Adrenal gland (tissue), 12 donors: ENCODE results near the gene ATF3. TPM values are rescaled to one million over a fixed set of nuclear protein-coding genes. Genes with fewer than 3 reads are reported as not detected.

Experiments used
- DNase-seq, 7 donors: peaks; one replicate each; pipeline ENCODE4 v3.0.0-alpha.2; 2019 to 2020
- H3K27ac ChIP-seq, 5 donors: fragments of 200-600 bp; sonication (generic) in 4 of 5; 1 replicate in 3 of 5; 2 replicates in 2 of 5; pipeline versions ENCODE4 v1.5.1 to v1.8.0; 2016 to 2020; ENCODE audit warnings: mild to moderate bottlenecking in 1 of 5
- H3K27me3 ChIP-seq: fragments of 200-600 bp; 2 replicates; pipeline ENCODE4 v1.8.0; 2021
- H3K36me3 ChIP-seq, 2 donors: fragments of 200-600 bp; replicated peaks in 1 of 2; 1 replicate in 1 of 2; 2 replicates in 1 of 2; pipeline versions ENCODE4 v1.5.1 to v1.8.0; 2018 to 2022
- H3K4me1 ChIP-seq, 2 donors: fragments of 200-600 bp; replicated peaks in 1 of 2; 1 replicate in 1 of 2; 2 replicates in 1 of 2; pipeline versions ENCODE4 v1.5.1 to v1.8.0; 2018 to 2021
- H3K4me3 ChIP-seq, 4 donors: fragments of 200-600 bp; sonication (generic) in 3 of 4; one replicate each; pipeline ENCODE4 v1.5.1; 2016 to 2018
- H3K9me3 ChIP-seq, 3 donors: fragments of 200-600 bp; sonication (generic) in 1 of 3; replicated peaks in 1 of 3; 1 replicate in 2 of 3; 2 replicates in 1 of 3; pipeline versions ENCODE4 v1.5.1 to v1.8.0; 2016 to 2021
- CTCF ChIP-seq, 6 experiments: fragments of 450-650 bp in 4 of 6; fragments of 200-600 bp in 2 of 6; sonication (generic) in 1 of 6; IDR thresholded peaks; 1 replicate in 5 of 6; 2 replicates in 1 of 6; pipeline versions ENCODE4 v1.5.1 to v1.8.0; 2016 to 2021; ENCODE audit warnings: antibody characterized with exemption in 6 of 6, mild to moderate bottlenecking in 2 of 6, moderate library complexity in 1 of 6
- POLR2A ChIP-seq, 2 donors: fragments of 450-650 bp; IDR thresholded peaks; one replicate each; pipeline ENCODE4 v1.6.1; 2017; ENCODE audit warnings: antibody characterized with exemption in 2 of 2, mild to moderate bottlenecking in 2 of 2, moderate library complexity in 1 of 2
- WGBS, 4 donors: extraction: QIAGEN DNeasy Blood & Tissue Kit in 2 of 4; methylation state at CpG; one replicate each; pipeline versions ENCODE4 v1.1.5 to v1.1.7; 2013 to 2017; 5-methylcytosine and 5-hydroxymethylcytosine counted together
- intact Hi-C, 2 donors: fragments of 100-400 bp; cut with DNase I; formaldehyde crosslinking; loops; one replicate each; pipeline versions ENCODE4 v1.14.1 to v1.15.0; 2022 to 2023
- polyA plus RNA-seq, 3 donors: library from polyadenylated mRNA; stranded (reverse); fragments of 200-250 nt in 2 of 3; fragments of 350-450 nt in 1 of 3; fragmentation: Illumina TruSeq in 1 of 3; extraction: RNeasy Lipid Tissue Mini Kit (QIAGEN cat#74804) in 1 of 3; gene quantifications; one replicate each; pipeline ENCODE4 v1.2.3, GENCODE V29; 2013 to 2014
- total RNA-seq, 9 donors: library from RNA; depleted of rRNA in 4 of 9; stranded (reverse); fragments of >200 nt in 4 of 9; fragments of 120-200 nt in 1 of 9; fragmentation: NEBNext Ultra II Directional in 1 of 9; extraction: Animal tissue kit (Norgen Biotek cat#: 25700) in 1 of 9; gene quantifications; one replicate each; pipeline versions ENCODE4 v1.1.0 to v1.2.4, GENCODE V29; 2013 to 2023
- donor health status: healthy with polysubstance abuse.
- donor health status: Bipolar disorder and iron deficiency.
- donor health status: DM: yes; HTN: yes; CAD: no.
- donor health status: DM: no; HTN: no; CAD: no.
- donor health status: DM: no; HTN: no; CAD: no.
- donor health status: DM: yes; HTN: yes; CAD: no.

ATF3 gene
- total and polyA plus RNA-seq, 12 donors, result 1.9 to 19.7 (median 9.9) TPM

GRCh38 chr1:212607913-212608391 lies 609 bp upstream of the ATF3 start:
- Histone ChIP-seq H3K4me1 (peaks cover 14 to 31% of the 10 kb centered on the region in 2 donors), H3K4me3 (peak overlapping the region in 2 of 4 donors; percentile 28 to 68), H3K27me3 (peaks cover 16% of the 10 kb centered on the region), H3K36me3 (no peaks in the 10 kb centered on the region), H3K27ac (peak overlapping the region in 4 of 5 donors; percentile 92 to 98 (median 94)), H3K9me3 (no peaks in the 10 kb centered on the region)
- intact Hi-C loops, result loop anchor here in 1 of 2 donors (5.0 kb wide), 1 partner anchor 46 kb away; no protein-coding TSS in a partner anchor
- TF ChIP-seq CTCF (IDR thresholded peaks at IDR 0.05) (peak in 1 of 6 experiments; percentile 9), POLR2A (IDR thresholded peaks at IDR 0.05) (no peak)
- DNase-seq, result no peak
- WGBS, 4 donors, result 0 to 1% (median 0%) methylated on average over 12 to 39 of the region's 39 CpGs

GRCh38 chr1:212608959-212609700 lies 569 bp downstream of the ATF3 start:
- Histone ChIP-seq H3K9me3 (no peaks in the 10 kb centered on the region), H3K27ac (peak overlapping the region; percentile 55 to 98 (median 92)), H3K4me3 (peak overlapping the region; percentile 7 to 68 (median 34)), H3K27me3 (peaks cover 16% of the 10 kb centered on the region), H3K4me1 (peaks cover 14 to 31% of the 10 kb centered on the region in 2 donors), H3K36me3 (no peaks in the 10 kb centered on the region)
- TF ChIP-seq CTCF (IDR thresholded peaks at IDR 0.05) (peak in 4 of 6 experiments; percentile 2 to 47 (median 36)), POLR2A (IDR thresholded peaks at IDR 0.05) (no peak)
- 0 to 1% (median 1%) methylated on average over 36 to 75 of the region's 75 CpGs for WGBS, 4 donors
- DNase-seq, result peak; percentile 46 to 67 (median 60)
- intact Hi-C loops, result loop anchor here in 1 of 2 donors (5.0 kb wide), 1 partner anchor 47 kb away; no protein-coding TSS in a partner anchor

GRCh38 chr1:212609701-212610574 lies 1.4 kb downstream of the ATF3 start:
- Histone ChIP-seq H3K4me1 (peaks cover 14 to 31% of the 10 kb centered on the region in 2 donors), H3K27ac (peak overlapping the region in 4 of 5 donors; percentile 92 to 98 (median 94)), H3K27me3 (peaks cover 16% of the 10 kb centered on the region), H3K9me3 (no peaks in the 10 kb centered on the region), H3K36me3 (no peaks in the 10 kb centered on the region), H3K4me3 (peak overlapping the region in 3 of 4 donors; percentile 13 to 68 (median 55))
- DNase-seq, result peak in 2 of 7 donors; percentile 29 to 36
- 24 to 31% (median 26%) methylated on average over 17 to 20 of the region's 20 CpGs for WGBS, 4 donors
- TF ChIP-seq POLR2A (IDR thresholded peaks at IDR 0.05) (no peak), CTCF (IDR thresholded peaks at IDR 0.05) (no peak)
- intact Hi-C loops, result loop anchor here in 1 of 2 donors (5.0 kb wide), 1 partner anchor 48 kb away; no protein-coding TSS in a partner anchor

GRCh38 chr1:212610575-212610967 lies 2.0 kb downstream of the ATF3 start:
- 84 to 97% (median 91%) methylated on average over 5 of the region's 5 CpGs for WGBS, 4 donors

More at GRCh38 chr1:212610575-212610967, 2.0 kb downstream of the ATF3 start:
- Histone ChIP-seq H3K27me3 (peaks cover 16% of the 10 kb centered on the region), H3K4me3 (peak overlapping the region in 1 of 4 donors; percentile 68), H3K4me1 (peaks cover 14 to 31% of the 10 kb centered on the region in 2 donors), H3K36me3 (no peaks in the 10 kb centered on the region), H3K27ac (no peak overlapping the region), H3K9me3 (no peaks in the 10 kb centered on the region)
- intact Hi-C loops, result no loop called here
- no peak for DNase-seq
- TF ChIP-seq CTCF (IDR thresholded peaks at IDR 0.05) (no peak), POLR2A (IDR thresholded peaks at IDR 0.05) (no peak)
